GM18873 (cell line): ENCODE measurements around the gene CTSA.
A peak's percentile ranks its signal among the peaks of the same experiment; 100 is the strongest.
"Not testable (repeated sequence)": the region's sequence is repeated elsewhere in the genome, so short reads cannot be mapped to it uniquely, and the experiment has no call there.

ENCODE experiments used
- ATAC-seq: cut with Tn5 transposase; IDR thresholded peaks from one replicate; pipeline ENCODE4 v1.9.1; 2021; ENCODE audit warnings: mild to moderate bottlenecking, moderate library complexity, moderate number of reproducible peaks; ENCODE audit not compliant: unreplicated experiment, low FRiP score

The CTSA gene

DNA sequence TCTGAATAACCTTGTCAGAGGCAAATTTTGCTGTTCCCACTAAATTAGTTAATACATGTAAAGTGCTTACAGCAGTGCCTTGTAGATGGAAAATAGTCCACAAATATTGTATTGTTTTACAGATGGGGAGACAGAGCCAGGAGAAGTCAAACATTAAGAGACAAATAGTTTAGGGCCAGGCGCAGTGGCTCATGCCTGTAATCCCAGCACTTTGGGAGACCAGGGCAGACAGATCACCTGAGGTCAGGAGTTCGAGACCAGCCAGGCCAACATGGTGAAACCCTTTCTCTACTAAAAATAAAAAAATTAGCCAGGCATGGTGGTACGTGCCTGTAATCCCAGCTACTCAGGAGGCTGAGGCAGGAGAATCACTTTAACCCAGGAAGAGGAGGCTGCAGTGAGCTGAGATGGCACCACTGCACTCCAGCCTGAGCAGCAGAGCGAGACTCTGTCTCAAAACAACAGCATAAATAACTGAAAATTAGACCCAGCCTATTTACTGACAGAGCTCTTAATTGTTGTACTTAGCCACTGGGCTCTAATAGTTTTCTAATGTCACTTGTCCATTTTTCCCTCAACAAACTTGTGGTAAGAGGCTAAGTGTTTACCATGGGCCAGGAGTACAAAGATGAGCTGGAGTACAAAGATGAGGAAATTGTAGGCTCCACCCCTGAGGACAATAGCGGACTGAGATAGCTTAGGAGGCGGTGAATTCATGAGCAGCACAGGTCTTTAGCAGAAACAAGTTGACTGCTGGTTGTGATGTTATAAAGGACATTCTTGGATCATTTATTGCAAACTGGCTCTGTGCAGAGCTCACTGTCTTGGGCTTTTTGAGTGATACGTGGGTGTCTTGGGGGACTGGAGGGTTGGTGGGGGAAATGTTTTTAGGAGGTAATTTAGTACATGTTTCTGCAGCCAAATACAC lies 27.3 kb upstream of the CTSA start:
- no peak for ATAC-seq

DNA sequence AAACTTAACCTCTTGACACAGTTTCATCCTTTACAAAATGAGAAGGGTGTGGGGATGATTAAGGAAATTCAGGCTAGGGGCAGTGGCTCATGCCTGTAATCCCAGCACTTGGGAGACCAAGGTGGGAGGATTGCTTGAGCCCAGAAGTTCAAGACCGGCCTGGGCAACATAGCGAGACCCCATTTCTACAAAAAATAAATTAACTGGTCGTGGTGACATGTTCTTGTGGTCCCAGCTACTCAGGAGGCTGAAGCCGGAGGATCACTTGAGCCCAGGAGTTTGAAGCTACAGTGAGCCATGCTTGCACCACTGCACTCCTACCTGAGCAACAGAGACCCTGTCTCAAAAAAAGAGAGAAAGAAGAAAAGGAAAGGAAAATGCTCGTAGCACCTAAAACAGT lies 24.7 kb upstream of the CTSA start:
- ATAC-seq, result no peak

DNA sequence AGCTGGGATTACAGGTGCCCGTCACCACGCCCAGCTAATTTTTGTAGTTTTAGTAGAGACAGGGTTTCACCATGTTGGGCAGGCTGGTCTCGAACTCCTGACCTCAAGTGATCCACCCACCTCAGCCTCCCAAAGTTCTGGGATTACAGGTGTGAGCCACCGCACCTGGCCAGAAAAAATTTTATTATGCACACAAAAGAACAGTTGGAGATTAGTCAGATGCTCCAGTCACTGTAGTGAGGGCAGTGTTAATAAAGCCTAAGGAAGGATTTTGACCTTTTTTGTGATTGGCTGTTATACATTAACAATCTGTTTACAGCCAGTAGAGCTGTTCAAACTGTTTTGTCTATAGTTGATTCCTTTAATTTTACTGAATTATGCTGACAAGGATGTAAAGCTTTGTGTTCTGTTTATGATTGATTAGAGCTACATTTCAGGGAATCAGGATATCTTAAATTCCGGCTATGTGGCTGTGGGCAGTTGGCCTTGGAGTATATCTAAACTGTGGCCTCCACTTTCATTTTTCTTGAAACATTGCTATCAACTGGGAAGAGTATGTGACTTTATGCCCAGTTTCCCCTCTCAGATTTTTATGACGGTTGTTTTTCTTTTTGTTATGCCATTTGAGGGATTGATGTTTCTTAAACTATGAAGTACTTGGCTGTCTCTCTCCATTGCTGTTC lies 23.9 kb upstream of the CTSA start:
- no peak for ATAC-seq

DNA sequence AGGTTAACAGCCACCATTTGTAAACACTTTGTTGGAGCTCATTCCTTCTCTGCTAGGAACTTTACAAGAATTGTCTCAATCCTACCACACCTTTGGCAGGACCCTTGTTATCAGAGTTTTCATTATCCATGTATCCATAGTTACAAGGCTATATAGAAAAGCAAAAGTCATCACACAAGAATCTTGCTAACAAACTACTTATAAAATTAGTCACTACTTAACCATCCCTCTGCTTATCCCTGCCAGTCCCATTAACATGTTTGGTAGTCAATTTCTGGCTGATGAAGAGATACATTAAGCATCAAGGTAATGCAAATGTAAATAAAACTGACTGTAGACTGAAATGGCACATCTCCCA lies 23.3 kb upstream of the CTSA start:
- no peak for ATAC-seq

DNA sequence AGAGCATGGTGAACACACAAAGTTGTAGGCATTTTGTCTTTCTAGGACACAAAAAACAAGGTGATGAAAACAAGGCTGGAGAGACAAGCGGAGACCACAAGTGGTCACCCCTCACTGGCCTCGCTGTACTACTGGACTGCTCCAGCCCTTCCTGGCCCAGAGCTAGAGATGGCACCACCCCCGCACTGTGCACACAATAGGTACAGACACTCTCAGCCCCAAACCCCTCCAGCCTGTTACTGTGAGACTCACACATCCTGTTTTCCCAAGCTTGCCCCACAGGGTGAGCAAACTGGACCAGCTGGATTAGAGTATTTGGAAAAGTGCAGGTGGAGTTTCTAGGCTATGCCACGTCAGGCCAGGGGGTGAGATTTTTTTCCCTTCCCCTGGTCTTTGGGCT lies 18.5 kb upstream of the CTSA start:
- no peak for ATAC-seq

DNA sequence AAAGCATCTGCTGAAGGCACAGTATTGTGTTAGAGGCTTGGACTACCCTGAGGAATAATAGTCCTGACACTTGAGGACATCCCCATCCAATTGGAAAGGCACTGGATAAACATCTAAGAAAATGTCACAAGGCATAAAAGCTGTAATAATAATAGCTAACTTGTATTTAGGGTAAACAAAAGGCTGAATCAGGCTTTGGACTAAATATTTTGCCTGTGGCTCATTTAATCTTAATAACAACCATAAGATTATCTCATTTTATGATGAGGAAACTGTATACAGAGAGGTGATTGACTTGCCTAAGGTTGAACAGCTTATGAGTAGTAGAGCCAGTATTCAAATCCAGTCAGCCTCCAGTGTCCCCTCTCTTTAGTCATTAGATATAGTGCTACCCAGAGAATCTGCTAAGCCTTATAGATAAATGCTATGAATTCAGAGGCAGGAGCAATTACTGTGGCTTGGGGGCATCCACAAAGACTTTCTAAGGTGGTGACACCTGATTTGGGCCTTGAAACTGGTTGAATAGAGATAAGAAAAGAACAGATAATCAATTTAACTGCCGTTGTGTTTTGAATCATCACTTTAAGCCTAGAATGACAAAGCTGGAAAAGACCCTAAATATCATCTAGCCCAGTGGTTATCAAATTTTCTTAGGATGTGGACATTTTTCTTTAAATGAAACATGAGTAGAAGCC lies 17.6 kb upstream of the CTSA start:
- no peak for ATAC-seq

DNA sequence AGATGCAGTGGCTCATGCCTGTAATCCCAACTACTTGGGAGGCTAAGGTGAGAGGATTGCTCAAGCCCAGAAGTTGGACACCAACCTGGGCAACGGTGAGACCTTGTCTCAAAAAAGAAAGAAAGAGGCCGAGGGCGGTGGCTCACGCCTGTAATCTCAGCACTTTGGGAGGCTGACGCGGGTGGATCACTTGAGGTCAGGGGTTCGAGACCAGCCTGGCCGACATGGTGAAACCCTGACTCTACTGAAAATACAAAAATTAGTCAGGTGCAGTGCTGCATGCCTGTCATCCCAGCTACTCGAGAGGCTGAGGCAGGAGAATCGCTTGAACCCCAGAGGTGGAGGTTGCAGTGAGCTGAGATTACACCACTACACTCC lies 17.0 kb upstream of the CTSA start:
- ATAC-seq, result not testable (repeated sequence)

DNA sequence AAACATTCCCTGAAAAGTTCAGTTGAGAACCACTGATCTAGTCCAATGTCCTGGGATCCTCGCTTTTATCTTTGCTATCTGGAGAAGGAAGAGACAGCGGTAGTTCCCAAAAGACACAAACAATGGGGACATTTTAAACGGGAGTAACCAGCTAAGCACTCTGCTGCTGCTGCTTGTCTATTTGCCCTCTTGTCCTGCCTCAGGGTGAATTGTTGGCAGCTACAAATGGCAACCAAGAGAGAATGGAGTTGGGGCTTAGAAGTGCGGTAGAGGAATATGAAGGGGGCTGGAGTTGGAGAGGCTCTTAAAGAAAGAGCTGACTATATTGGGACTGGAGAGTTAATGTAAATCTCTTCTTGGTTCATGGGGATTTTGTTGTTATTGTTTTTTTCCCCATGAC lies 16.6 kb upstream of the CTSA start:
- ATAC-seq, result no peak

DNA sequence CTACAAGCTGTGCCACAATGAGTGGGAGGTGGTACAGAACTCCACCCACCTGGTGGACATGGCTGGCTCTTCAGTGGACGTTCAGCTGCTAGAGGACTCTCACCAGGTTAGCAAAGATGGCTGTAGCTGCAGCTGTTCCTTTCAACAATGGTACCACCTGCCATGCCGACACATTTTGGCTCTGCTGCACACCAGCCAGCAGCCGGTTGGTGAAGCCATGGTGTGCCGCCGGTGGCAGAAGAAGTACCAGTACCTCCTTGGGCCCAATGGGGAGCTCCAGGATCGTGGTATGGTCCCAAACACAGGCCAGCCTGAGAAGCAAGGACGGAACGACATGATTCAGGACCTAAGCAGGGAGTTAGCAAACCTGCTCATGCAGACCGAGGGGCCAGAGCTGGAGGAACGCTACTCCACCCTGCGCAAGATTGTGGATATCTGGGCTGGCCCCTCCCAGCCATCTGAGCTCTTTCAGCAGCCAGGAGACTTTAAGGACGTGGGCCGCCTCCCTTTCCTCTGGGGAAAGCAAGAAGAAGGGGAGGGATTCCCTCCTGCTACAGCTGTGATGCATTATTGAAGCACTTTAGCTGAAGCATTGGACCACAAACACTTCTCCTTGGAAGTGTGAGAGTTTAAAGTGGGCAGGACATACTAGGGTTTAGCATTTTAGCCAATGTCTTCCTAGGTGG lies 12.9 kb upstream of the CTSA start:
- ATAC-seq, result no peak

DNA sequence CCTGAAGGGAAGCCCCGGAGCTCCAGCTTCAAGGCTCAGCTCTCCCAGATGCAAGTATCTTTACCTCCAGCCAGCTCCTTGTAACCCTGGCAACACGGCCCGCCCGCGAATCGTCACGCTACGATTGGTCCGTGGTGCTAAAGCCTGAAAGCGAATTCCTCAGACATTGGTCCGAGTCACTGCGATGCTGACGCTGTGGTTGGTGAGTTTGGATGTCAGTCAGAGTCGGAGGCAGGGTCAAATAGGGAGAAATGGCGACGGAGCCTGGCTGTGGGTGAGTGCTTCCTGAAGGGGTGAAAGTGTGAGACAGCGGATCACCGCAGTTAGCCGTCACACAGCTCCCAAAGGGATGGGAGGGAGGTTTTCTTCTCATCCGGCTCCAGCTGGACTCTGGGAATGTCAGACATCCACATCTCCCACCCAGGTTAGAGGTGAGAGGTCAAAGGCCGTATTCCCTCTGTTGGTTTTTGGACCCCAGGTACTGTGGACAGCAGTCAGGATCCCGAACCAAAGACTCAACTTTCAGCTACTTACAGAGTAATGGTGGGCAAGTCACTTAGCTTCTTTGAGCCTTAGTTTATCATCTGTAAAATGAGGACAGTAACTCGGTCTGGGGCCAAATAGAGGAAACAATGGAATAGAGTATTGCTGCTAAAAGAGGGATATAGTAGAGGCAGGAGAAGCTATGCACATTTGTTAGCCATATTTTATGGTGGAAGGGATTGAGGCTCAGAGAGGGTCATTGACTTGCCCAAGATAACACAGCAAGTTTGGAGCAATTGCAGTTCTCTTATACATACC lies 9.9 kb upstream of the CTSA start, which contains the start of gene ZSWIM1:
ZSWIM1 (plus strand) TSS at position 240 of the 801 bp plus-strand sequence. CDS start 1,366 bp downstream, outside the sequence.
- ATAC-seq, result peak; percentile 95

DNA sequence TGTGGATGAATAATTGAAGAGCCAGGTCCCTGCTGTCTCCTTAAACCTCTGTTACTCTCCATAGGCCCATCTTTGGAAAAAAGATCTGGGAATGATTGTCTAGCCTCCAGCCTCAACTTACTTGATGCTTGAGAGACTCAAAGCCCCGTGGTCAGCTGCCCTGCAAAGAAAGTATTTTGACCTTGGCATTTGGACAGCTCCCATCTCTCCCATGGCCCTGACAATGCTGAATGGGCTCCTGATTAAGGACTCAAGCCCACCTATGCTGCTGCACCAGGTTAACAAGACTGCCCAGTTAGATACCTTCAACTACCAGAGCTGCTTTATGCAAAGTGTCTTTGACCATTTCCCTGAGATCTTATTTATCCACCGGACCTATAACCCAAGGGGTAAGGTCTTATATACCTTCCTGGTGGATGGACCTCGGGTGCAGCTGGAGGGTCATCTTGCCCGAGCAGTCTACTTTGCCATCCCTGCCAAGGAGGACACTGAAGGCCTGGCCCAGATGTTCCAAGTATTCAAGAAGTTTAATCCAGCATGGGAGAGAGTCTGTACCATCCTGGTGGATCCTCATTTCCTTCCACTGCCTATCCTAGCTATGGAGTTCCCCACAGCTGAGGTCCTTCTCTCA lies 8.6 kb upstream of the CTSA start:
- ATAC-seq, result no peak

DNA sequence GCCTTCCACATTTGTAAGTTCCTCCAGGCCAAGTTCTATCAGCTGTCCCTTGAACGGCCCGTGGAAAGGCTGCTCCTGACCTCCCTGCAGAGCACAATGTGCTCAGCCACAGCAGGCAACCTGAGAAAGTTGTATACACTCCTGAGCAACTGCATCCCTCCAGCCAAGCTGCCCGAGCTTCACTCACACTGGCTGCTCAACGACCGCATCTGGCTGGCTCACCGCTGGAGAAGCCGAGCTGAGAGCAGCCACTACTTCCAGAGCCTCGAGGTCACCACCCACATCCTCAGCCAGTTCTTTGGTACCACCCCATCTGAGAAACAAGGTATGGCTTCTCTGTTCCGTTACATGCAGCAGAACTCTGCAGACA lies 8.1 kb upstream of the CTSA start:
- no peak for ATAC-seq

DNA sequence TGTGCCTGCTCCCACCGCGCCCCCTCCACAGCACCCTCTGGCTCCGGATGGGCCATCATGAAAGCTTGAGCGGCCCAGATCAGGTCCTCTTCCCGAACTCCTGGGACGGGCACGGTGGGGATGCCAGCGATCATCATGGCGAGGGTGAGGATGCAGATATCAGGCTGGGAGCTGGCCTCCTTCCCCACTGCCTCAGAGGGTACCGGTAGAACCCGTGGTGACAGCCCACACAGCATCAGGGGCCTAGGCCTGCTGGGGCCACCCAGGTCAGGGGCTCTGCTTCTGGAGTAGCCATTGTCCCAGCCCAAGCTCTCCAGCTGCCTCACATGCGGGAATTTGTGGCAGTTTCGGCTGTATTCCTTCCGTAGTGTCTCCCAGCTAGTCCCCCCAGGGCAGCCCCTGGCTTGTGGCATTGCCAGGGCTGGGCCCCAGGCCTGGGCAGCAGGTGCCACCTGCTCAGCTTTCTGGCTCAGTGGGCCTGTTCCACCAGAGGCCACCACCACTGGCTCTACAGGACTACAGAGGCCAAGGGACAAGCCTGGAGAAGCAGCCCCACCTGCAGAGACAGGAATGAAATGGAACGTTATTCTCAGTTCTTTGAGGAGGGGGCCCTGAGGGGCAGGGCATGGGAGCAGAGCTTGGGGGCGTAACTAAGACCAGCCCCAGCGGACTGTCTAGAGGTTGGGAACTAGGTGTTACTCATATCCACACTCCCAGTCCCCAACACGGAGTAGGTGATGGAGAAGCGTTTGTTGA lies 4.4 kb upstream of the CTSA start:
- ATAC-seq, result no peak

DNA sequence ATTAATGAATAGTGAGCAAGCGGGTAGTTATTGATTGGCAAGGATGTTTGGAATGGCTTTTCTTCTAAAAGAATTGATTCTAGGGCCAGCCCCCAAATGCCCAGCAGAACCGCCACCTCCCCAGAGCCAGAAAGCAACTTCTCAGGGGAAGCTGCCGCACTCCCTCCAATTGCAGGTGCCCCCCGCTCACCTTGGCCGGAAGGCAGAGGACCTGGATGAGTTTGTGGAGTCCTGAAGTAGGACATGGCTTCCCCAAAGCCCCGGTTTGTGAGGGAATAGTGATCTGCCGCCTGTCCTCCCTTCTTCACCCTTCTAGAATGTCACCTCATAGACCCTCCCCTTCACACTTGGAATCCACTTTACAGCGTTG lies 3.8 kb upstream of the CTSA start, which contains the start of gene SPATA25:
SPATA25 (minus strand) TSS at position 277 of the 370 bp plus-strand sequence; CDS start at position 245, 32 bp downstream.
- ATAC-seq, result no peak

DNA sequence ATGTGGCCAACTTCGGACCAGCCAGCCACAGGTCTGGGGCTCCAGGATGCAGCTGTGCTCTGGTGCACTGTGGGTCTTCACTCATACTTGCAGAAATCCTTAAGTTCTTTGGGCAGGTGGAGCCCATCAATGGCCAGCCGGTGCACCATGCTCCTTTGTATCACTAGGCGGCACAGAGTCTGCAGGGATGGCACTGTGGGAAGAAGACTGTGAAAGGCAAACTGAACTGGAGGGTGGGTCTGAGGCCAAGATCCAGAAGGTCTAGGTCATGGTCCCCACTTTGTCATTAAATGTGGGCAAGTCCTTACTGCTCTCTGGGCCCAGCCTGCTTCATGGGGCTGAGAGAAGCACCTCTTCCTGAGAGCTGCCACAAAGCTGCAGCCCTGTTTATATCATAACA lies 2.5 kb upstream of the CTSA start:
- ATAC-seq, result no peak

DNA sequence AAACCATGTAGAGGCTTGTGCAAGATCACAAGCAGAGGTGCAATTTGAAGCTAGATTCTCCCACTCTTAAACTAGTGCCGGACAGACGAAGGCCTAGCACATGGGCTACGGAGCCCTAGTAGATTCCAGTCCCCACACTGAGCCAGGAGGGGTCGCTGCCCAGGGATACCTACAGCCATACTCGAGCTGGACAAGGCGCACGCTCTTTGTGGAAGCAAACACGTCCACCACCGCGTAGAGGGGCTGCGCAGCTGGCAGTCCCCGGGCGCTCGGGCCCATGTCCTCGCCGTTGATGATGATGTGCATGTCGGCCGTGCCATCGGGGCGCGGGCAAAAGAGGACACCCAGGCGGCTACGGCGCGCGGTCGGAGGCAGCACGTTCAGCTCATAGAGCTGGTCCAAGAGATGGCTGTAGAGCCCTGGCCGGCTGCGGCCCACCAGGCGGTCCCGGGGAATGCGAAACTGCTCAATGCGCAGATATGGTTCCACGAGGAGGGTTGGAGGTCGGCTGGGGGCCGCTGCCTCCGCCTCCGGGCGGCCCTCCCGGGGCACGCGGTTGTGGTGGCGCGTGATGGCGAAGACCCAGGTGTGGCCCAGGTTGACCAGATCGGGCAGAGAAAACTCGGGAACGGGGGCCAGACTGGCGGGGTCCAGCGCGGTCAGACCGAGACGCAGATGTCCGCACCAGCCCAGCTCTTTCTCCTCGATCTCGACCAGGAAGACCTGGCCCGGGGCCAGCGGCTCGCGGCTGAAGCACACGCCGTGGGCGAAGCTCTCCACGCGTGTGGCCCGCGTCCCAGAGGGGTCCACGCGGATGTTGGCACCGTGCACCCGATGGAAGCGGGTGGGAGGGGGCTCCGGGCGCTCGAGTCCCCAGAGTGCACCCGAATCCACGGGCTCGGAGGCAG lies 804 bp upstream of the CTSA start:
- ATAC-seq, result no peak

DNA sequence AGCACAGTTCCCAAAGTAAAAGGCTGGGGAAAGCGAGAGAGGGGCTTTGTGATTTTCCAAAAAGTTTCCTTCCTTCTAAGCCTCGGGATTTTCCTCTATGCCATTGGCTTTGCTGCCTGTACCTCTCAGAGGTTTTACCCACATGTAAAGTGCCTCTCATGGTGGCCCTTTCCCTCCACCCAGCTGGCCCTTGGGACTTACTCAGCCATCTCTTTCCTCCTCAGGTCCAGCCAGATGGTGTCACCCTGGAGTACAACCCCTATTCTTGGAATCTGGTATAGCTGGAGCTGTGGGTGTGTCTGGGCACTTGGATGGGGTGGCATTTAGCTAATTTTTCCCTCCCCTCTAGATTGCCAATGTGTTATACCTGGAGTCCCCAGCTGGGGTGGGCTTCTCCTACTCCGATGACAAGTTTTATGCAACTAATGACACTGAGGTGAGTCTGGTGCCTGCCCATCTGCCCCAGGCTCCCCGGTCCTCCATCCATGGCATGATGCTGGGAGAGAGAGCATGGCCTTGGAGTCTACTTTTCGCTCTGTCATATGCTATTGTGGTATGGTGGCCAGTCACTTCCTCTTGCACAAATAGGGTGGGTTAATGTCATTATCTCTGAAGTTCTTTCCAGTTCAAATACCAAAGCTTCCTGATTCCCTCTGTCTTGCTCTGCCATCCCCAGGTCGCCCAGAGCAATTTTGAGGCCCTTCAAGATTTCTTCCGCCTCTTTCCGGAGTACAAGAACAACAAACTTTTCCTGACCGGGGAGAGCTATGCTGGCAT lies 1.1 kb downstream of the CTSA start:
- ATAC-seq, result no peak
